Measurements from ENCODE around the gene F5. TPM values are rescaled to one million over a fixed set of nuclear protein-coding genes. Genes with fewer than 3 reads are reported as not detected.

F5 gene
- total RNA-seq, 2 donors from 2014 or later = 0.33 to 4.2 TPM

DNA sequence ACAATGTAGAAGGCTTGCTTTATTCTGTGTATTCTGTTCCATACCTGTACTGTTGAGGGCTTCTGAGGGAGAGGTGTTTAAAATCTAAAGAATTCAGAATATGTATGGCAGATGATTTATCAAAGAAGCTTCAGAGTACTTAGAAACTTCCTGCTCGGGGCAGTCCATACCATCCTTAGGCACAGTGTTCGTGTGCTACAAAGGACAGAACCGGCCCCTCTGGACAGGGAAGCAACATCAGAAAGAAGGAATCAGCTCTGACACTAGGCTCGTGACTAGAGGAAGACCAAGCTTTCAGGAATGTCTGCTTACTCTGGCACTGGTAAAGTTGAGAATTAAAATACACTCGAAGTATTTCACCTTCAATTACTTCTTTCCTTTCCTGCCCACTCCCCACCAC, 29.5 kb upstream of the F5 start:
- intact Hi-C loops (cut with DNase I) = no loop called here
- TF ChIP-seq CTCF (IDR thresholded peaks at IDR 0.05) (no peak), POLR2A (IDR thresholded peaks at IDR 0.05) (no peak)
- H3K27ac ChIP-seq = no peak overlapping the region
- WGBS, 2 donors = 33 to 34% methylated on average over 5 of the region's 5 CpGs
- H3K9me3 ChIP-seq = no peaks in the 10 kb centered on the region
- no peak for DNase-seq
- H3K4me3 ChIP-seq = no peak overlapping the region
- H3K36me3 ChIP-seq (replicated peaks in 1 of 2; ENCODE audit: insufficient read depth in 1 of 2, low read depth in 2 of 2) = no peaks in the 10 kb centered on the region
- no peak for ATAC-seq
- H3K4me1 ChIP-seq = no peaks in the 10 kb centered on the region
- no peaks in the 10 kb centered on the region for H3K27me3 ChIP-seq

DNA sequence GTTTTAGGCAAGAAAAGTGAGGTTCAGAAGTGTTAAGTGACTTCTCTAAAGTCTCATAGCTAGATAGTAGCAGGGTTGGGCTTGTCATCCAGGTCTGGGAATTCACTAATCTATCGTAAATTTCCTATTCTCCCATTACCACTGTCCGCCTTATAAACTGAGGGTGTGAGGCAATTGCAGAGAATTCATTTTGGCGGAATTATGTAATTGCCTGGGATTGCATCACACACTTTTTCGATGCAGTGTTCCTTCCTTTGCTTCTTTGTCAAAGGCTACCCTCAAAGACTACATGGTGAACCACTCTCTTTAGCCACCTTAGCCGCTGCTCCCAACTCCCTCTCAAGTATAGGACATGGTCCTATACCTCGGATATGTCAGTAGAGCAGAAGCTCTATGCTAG, 24.6 kb upstream of the F5 start:
- Histone ChIP-seq H3K4me3 (no peak overlapping the region), H3K4me1 (no peaks in the 10 kb centered on the region), H3K9me3 (no peaks in the 10 kb centered on the region), H3K27me3 (no peaks in the 10 kb centered on the region), H3K36me3 (replicated peaks in 1 of 2; ENCODE audit: insufficient read depth in 1 of 2, low read depth in 2 of 2) (no peaks in the 10 kb centered on the region), H3K27ac (no peak overlapping the region)
- ATAC-seq = no peak
- TF ChIP-seq POLR2A (IDR thresholded peaks at IDR 0.05) (no peak), CTCF (IDR thresholded peaks at IDR 0.05) (no peak)
- intact Hi-C loops (cut with DNase I) = no loop called here
- WGBS, 2 donors = 62 to 66% methylated on average over 6 of the region's 6 CpGs
- no peak for DNase-seq

- no peak for TF ChIP-seq CTCF (IDR thresholded peaks at IDR 0.05)
- TF ChIP-seq POLR2A (IDR thresholded peaks at IDR 0.05) = no peak
- DNase-seq (no peak), ATAC-seq (peak; percentile 33)
- no peaks in the 10 kb centered on the region for H3K4me1 ChIP-seq
- H3K27me3 ChIP-seq = no peaks in the 10 kb centered on the region
- WGBS, 2 donors = 12 to 15% methylated on average over 1 of the region's 1 CpG
- intact Hi-C loops (cut with DNase I) = no loop called here
- H3K36me3 ChIP-seq (replicated peaks in 1 of 2; ENCODE audit: insufficient read depth in 1 of 2, low read depth in 2 of 2) = no peaks in the 10 kb centered on the region
- no peak overlapping the region for H3K4me3 ChIP-seq
- H3K27ac ChIP-seq = no peak overlapping the region
- H3K9me3 ChIP-seq = no peaks in the 10 kb centered on the region
These were observed 23.8 kb upstream of the F5 start for GRCh38 chr1:169610108-169610507.

DNA sequence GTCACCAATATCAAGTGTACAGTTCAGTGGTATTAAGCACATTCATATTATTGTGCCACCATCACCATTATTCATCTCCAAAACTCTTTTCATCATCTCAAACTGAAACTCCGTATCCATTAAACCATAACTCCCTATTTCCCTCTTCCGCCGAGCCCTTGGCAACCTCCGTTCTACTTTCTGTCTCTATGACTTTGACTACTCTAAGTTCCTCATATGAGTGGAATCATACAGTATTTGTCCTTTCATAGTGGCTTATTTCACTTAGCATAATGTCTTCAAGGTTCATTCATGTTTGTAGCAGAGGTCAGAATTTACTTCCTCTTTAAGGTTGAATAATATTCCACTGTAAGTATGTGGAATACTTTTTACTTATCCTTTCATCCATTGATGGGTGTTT, 21.9 kb upstream of the F5 start:
- 71 to 88% methylated on average over 4 of the region's 4 CpGs for WGBS, 2 donors
- no peaks in the 10 kb centered on the region for H3K4me1 ChIP-seq

More for the DNA sequence above, 21.9 kb upstream of the F5 start:
- DNase-seq = no peak
- intact Hi-C loops (cut with DNase I) = no loop called here
- Histone ChIP-seq H3K4me3 (no peak overlapping the region), H3K36me3 (replicated peaks in 1 of 2; ENCODE audit: insufficient read depth in 1 of 2, low read depth in 2 of 2) (no peaks in the 10 kb centered on the region), H3K27ac (no peak overlapping the region), H3K9me3 (no peaks in the 10 kb centered on the region), H3K27me3 (no peaks in the 10 kb centered on the region)
- TF ChIP-seq CTCF (IDR thresholded peaks at IDR 0.05) (no peak), POLR2A (IDR thresholded peaks at IDR 0.05) (no peak)
- no peak for ATAC-seq
